Fibroblast of the aortic adventitia (primary cell): ENCODE results near the gene ITGAE. TPM values are rescaled to one million over a fixed set of nuclear protein-coding genes. Genes with fewer than 3 reads are reported as not detected.

Experiments
- DNase-seq: peaks from one replicate; pipeline ENCODE4 v3.0.0-alpha.2; 2010; ENCODE audit warnings: low read depth
- H3K4me3 ChIP-seq: 2 replicates; pipeline ENCODE4 v1.5.1; 2011; ENCODE audit warnings: low read depth, mild to moderate bottlenecking, control low read depth, low read length, moderate library complexity
- total RNA-seq: library from RNA; depleted of rRNA; stranded (reverse); fragments of >200 nt; gene quantifications from 2 replicates; pipeline ENCODE4 v1.2.3, GENCODE V29; 2012; ENCODE audit warnings: low replicate concordance
- TF ChIP-seq, protein P1 (sequence below): IDR thresholded peaks from 2 replicates; pipeline ENCODE4 v1.5.1; 2011; ENCODE audit warnings: mild to moderate bottlenecking, low read length, control low read depth, inconsistent platforms; ENCODE audit not compliant: insufficient read depth

The ITGAE gene
- total RNA-seq, 1 donor, result 37.4 TPM

- no peak for DNase-seq
- TF ChIP-seq, protein P1, sequence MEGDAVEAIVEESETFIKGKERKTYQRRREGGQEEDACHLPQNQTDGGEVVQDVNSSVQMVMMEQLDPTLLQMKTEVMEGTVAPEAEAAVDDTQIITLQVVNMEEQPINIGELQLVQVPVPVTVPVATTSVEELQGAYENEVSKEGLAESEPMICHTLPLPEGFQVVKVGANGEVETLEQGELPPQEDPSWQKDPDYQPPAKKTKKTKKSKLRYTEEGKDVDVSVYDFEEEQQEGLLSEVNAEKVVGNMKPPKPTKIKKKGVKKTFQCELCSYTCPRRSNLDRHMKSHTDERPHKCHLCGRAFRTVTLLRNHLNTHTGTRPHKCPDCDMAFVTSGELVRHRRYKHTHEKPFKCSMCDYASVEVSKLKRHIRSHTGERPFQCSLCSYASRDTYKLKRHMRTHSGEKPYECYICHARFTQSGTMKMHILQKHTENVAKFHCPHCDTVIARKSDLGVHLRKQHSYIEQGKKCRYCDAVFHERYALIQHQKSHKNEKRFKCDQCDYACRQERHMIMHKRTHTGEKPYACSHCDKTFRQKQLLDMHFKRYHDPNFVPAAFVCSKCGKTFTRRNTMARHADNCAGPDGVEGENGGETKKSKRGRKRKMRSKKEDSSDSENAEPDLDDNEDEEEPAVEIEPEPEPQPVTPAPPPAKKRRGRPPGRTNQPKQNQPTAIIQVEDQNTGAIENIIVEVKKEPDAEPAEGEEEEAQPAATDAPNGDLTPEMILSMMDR, result no peak
- H3K4me3 ChIP-seq, result no peak overlapping the region
These were observed 32.2 kb downstream of the ITGAE start for GRCh38 chr17:3768769-3769168.

DNA sequence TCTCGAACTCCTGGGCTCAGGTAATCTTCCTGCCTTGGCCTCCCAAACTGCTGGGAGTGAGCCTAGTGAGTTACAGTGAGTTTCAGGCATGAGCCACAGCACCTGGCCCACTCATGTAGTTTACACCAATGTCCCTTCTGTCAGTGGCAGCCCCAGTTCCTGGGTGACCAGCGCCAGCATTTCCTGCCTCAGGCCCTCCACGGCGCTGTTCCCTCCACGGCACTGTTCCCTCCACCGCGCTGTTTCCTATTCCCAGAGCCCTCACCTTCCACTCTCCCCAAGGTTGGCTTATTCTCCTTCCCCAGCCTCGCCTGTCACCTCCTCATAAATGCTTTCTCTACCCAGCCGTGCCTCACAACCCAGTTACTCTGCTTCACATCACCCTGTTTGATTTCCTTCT lies 32.6 kb downstream of the ITGAE start:
- TF ChIP-seq, protein P1, result no peak
- H3K4me3 ChIP-seq, result no peak overlapping the region
- no peak for DNase-seq

DNA sequence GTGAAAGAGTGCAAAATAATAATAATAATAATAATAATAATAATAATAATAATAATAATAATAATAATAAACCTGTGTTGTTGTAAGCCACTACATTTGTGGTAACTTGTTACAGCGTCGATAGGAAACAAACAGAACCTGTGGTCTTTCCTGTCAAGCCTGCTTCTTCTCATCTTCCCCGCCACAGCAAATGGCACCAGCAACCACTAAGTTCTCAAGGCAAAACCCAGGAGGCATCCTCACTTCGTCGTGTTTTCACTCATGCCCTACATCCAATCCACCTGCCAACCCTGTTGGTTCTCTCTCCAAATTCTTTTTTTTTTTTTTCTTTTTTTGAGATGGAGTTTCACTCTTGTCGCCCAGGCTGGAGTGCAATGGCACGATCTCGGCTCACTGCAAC lies 34.2 kb downstream of the ITGAE start:
- no peak overlapping the region for H3K4me3 ChIP-seq
- DNase-seq, result no peak
- TF ChIP-seq, protein P1, result no peak

DNA sequence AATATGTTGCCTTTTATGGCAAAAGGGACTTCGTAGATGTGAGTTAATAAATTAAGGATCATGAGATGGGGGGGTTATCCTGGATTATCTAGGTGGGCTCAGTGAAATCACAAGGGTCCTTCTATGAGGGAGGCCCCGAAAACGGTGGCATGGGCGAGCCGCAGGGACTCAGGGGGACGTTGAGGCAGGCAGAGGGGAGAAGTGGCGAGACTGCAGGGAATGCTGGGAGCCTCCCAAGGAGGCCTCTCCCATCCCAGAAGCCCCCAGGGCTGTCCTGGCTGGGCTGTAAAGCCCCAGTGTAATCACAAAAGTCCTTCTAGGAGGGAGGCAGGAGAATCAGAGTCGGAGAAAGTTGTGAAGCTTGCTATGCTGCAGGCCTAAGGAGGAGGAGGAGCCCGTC lies 35.0 kb downstream of the ITGAE start:
- TF ChIP-seq, protein P1, result no peak
- DNase-seq, result no peak
- no peak overlapping the region for H3K4me3 ChIP-seq

DNA sequence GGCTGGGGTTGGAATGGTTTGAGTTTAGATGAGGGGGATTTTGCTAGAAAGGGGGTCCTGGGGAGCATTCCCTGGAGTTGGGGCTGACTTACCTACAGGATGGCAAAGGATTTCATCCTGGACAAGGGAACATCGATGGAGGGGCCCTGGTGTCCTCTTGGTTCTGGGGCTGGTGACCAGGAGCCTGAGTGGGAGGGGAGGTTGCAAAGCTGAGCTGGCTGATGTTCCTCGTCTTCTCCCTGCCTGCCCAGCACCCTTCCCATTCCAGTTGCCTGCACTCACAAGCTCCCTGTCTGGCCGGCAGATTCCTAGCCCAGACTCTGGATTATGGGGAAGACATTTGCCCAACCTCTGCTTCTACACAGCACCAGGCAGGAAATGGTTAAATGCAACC lies 37.2 kb downstream of the ITGAE start:
- TF ChIP-seq, protein P1, result no peak
- H3K4me3 ChIP-seq, result no peak overlapping the region
- no peak for DNase-seq

GRCh38 chr17:3762922-3763776 lies 37.8 kb downstream of the ITGAE start:
- no peak for DNase-seq
- no peak overlapping the region for H3K4me3 ChIP-seq
- TF ChIP-seq, protein P1, result no peak
